NCI-H2196 (cell line): ENCODE results near the gene TIMM29.
"Not testable (repeated sequence)": the region's sequence is repeated elsewhere in the genome, so short reads cannot be mapped to it uniquely, and the experiment has no call there.

Experiments used
- DNase-seq: peaks from one replicate; lab custom pipeline; 2025; ENCODE audit not compliant: unreplicated experiment; lab: John Stamatoyannopoulos, UW

TIMM29 gene

GRCh38 chr19:10936661-10937084, 8.1 kb downstream of the TIMM29 start:
- DNase-seq: peak; percentile 85

- not testable (repeated sequence) for DNase-seq
These were observed 13.0 kb downstream of the TIMM29 start for GRCh38 chr19:10941649-10942048.

GRCh38 chr19:10943412-10943811, 14.8 kb downstream of the TIMM29 start:
- DNase-seq: not testable (repeated sequence)

GRCh38 chr19:10945264-10945663, 16.7 kb downstream of the TIMM29 start:
- DNase-seq: no peak

GRCh38 chr19:10946958-10947657, 18.5 kb downstream of the TIMM29 start:
- no peak for DNase-seq

- peak; percentile 58 for DNase-seq
These were observed 24.2 kb downstream of the TIMM29 start for GRCh38 chr19:10952809-10953208.

GRCh38 chr19:10959277-10959968, 30.8 kb downstream of the TIMM29 start:
- DNase-seq: not testable (repeated sequence)

GRCh38 chr19:10960314-10961072, 31.9 kb downstream of the TIMM29 start, which contains the start of gene SMARCA4:
SMARCA4 (plus strand) TSS chr19:10961030; CDS start chr19:10984152, 23,122 bp downstream.
- peak; percentile 99 for DNase-seq

- no peak for DNase-seq
These were observed 32.7 kb downstream of the TIMM29 start for GRCh38 chr19:10961073-10961860.

GRCh38 chr19:10962863-10963262, 34.3 kb downstream of the TIMM29 start:
- DNase-seq: no peak

- DNase-seq: no peak
These were observed 35.3 kb downstream of the TIMM29 start for GRCh38 chr19:10963865-10964264.

- DNase-seq: no peak
These were observed 36.3 kb downstream of the TIMM29 start for GRCh38 chr19:10964903-10965302.

GRCh38 chr19:10965398-10965797, 36.8 kb downstream of the TIMM29 start:
- no peak for DNase-seq

GRCh38 chr19:10966809-10967208, 38.2 kb downstream of the TIMM29 start:
- DNase-seq: no peak

- no peak for DNase-seq
These were observed 40.0 kb downstream of the TIMM29 start for GRCh38 chr19:10968527-10969135.

GRCh38 chr19:10971107-10971726, 42.6 kb downstream of the TIMM29 start:
- no peak for DNase-seq

- no peak for DNase-seq
These were observed 46.9 kb downstream of the TIMM29 start for GRCh38 chr19:10975374-10976130.

- no peak for DNase-seq
These were observed 47.7 kb downstream of the TIMM29 start for GRCh38 chr19:10976131-10976892.

- DNase-seq: no peak
These were observed 49.1 kb downstream of the TIMM29 start for GRCh38 chr19:10977742-10978092.
